Measurements from ENCODE around the gene SMAD6. TPM values are rescaled to one million over a fixed set of nuclear protein-coding genes. Genes with fewer than 3 reads are reported as not detected.
"Not testable (repeated sequence)": the region's sequence is repeated elsewhere in the genome, so short reads cannot be mapped to it uniquely, and the experiment has no call there.

SMAD6 gene
- total RNA-seq, 4 donors from 2014 or later: 2.9 to 7.0 (median 6.9) TPM

- Histone ChIP-seq H3K27ac (no peak overlapping the region), H3K36me3 (no peaks in the 10 kb centered on the region), H3K4me3 (no peak overlapping the region), H3K4me1 (no peaks in the 10 kb centered on the region), H3K27me3 (no peaks in the 10 kb centered on the region), H3K9me3 (no peaks in the 10 kb centered on the region)
- TF ChIP-seq, protein P1, sequence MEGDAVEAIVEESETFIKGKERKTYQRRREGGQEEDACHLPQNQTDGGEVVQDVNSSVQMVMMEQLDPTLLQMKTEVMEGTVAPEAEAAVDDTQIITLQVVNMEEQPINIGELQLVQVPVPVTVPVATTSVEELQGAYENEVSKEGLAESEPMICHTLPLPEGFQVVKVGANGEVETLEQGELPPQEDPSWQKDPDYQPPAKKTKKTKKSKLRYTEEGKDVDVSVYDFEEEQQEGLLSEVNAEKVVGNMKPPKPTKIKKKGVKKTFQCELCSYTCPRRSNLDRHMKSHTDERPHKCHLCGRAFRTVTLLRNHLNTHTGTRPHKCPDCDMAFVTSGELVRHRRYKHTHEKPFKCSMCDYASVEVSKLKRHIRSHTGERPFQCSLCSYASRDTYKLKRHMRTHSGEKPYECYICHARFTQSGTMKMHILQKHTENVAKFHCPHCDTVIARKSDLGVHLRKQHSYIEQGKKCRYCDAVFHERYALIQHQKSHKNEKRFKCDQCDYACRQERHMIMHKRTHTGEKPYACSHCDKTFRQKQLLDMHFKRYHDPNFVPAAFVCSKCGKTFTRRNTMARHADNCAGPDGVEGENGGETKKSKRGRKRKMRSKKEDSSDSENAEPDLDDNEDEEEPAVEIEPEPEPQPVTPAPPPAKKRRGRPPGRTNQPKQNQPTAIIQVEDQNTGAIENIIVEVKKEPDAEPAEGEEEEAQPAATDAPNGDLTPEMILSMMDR (IDR thresholded peaks at IDR 0.05): no peak
- TF ChIP-seq POLR2A (IDR thresholded peaks at IDR 0.05) (no peak), POLR2AphosphoS5 (IDR thresholded peaks at IDR 0.05) (no peak), EP300 (IDR thresholded peaks at IDR 0.05) (no peak)
- 97% methylated on average over 6 of the region's 8 CpGs for WGBS
- DNase-seq (ENCODE audit: low spot score in 2 of 2): peak in 1 of 2 donors; percentile 39
Measured at GRCh38 chr15:66827039-66827697, 125.1 kb downstream of the SMAD6 start.

- H3K27ac ChIP-seq: no peak overlapping the region
- H3K9me3 ChIP-seq: no peaks in the 10 kb centered on the region
- TF ChIP-seq POLR2A (IDR thresholded peaks at IDR 0.05): no peak
- no peak for TF ChIP-seq POLR2AphosphoS5 (IDR thresholded peaks at IDR 0.05)
- TF ChIP-seq EP300 (IDR thresholded peaks at IDR 0.05): no peak
- TF ChIP-seq, protein P1 (IDR thresholded peaks at IDR 0.05): no peak
- peak in 1 of 2 donors; percentile 49 for DNase-seq (ENCODE audit: low spot score in 2 of 2)
- WGBS: 95% methylated on average over 6 of the region's 6 CpGs
- no peaks in the 10 kb centered on the region for H3K36me3 ChIP-seq
- no peaks in the 10 kb centered on the region for H3K27me3 ChIP-seq
- no peaks in the 10 kb centered on the region for H3K4me1 ChIP-seq
- no peak overlapping the region for H3K4me3 ChIP-seq
Measured at GRCh38 chr15:66827698-66828055, 125.6 kb downstream of the SMAD6 start.

DNA sequence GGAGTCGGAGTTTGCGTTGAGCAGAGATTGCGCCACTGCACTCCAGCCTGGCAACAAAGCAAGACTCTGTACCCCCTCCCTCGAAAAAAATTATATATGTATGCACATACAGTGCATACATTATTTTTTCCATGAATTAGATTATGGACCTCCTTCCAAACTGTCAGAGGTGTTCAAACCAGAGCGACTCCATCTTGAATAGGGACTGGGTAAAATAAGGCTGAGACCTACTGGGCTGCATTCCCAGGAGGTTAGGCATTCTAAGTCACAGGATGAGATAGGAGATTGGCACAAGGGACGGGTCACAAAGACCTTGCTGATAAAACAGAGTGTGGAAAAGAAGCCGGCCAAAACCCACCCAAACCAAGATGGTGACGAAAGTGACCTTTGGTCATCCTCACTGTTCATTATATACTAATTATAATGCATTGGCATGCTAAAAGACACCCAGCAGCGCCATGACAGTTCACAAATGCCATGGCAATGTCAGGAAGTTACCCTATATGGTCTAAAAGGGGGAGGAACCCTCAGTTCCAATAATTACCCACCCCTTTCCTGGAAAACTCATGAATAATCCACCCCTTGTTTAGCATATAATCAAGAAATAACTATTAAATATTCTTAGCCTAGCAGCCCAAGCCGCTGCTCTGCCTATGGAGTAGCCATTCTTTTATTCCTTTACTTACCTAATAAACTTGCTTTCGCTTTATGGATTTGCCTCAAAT, 126.9 kb downstream of the SMAD6 start:
- WGBS: 95% methylated on average over 11 of the region's 11 CpGs
- DNase-seq (ENCODE audit: low spot score in 2 of 2); H3K27ac ChIP-seq; H3K36me3 ChIP-seq; H3K27me3 ChIP-seq; H3K9me3 ChIP-seq; H3K4me1 ChIP-seq; H3K4me3 ChIP-seq: not testable (repeated sequence)

DNA sequence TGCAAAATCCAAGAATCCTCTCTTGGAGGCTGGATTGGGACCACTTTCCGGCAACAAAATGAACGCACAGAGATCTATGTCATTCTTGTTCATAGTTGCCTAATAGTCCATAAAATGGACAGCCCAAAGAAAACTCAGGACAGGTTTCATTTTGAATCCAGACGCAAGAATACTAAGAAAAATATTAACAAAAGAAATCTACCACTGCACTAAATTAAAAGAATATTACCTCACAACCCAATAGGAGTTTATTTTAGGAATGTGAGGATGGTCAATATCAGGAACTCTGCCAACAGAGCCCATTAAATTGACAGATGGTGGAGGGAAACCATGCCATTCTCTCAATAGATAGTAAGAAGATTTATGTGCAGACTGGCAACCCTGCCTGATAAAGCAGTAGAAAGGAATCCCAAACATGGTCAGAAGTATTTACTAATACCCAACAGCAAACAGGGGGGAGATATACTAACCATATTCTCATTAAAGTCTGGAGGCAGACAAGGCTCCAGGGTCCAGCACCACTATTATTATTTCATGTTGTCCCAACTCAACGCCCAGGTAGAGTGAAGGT, 127.6 kb downstream of the SMAD6 start:
- Histone ChIP-seq H3K4me1 (no peaks in the 10 kb centered on the region), H3K27ac (no peak overlapping the region), H3K36me3 (no peaks in the 10 kb centered on the region), H3K9me3 (no peaks in the 10 kb centered on the region), H3K27me3 (no peaks in the 10 kb centered on the region), H3K4me3 (no peak overlapping the region)
- no peak for DNase-seq (ENCODE audit: low spot score in 2 of 2)
- WGBS: 97% methylated on average over 4 of the region's 4 CpGs
- no peak for TF ChIP-seq POLR2A (IDR thresholded peaks at IDR 0.05)
- TF ChIP-seq EP300 (IDR thresholded peaks at IDR 0.05): no peak
- no peak for TF ChIP-seq POLR2AphosphoS5 (IDR thresholded peaks at IDR 0.05)
- TF ChIP-seq, protein P1 (IDR thresholded peaks at IDR 0.05): no peak

DNA sequence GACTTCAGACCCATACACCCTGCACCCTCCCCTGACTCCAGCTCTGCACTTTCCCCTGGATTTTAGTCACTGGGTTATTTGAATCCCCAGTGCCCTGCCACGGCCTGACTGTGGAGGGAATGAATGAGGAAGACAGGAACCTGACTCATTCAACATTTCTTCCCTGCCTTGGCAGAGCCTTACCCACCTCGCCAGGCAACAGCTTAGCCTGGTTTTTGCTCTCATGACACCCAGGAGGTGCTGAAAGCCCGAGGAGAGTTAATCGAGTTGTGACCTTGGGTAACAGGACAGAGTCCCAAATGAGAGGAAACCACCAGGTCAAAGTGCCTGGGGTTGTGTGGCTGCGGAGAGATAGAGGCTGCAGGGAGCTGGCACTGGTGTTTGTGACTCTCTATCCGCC, 128.3 kb downstream of the SMAD6 start:
- Histone ChIP-seq H3K27me3 (no peaks in the 10 kb centered on the region), H3K36me3 (no peaks in the 10 kb centered on the region), H3K4me1 (no peaks in the 10 kb centered on the region), H3K4me3 (no peak overlapping the region), H3K9me3 (no peaks in the 10 kb centered on the region), H3K27ac (no peak overlapping the region)
- TF ChIP-seq, protein P1 (IDR thresholded peaks at IDR 0.05): no peak
- no peak for TF ChIP-seq POLR2A (IDR thresholded peaks at IDR 0.05)
- no peak for TF ChIP-seq POLR2AphosphoS5 (IDR thresholded peaks at IDR 0.05)
- no peak for TF ChIP-seq EP300 (IDR thresholded peaks at IDR 0.05)
- WGBS: 58% methylated on average over 6 of the region's 6 CpGs
- peak in 1 of 2 donors; percentile 31 for DNase-seq (ENCODE audit: low spot score in 2 of 2)
